Mesendoderm (in vitro differentiated cells): ENCODE data around the gene SOCS6.

Source experiments
- DNase-seq: peaks from one replicate; pipeline ENCODE4 v3.0.0; 2013
- H2AK5ac ChIP-seq: 2 replicates; pipeline ENCODE4 v1.6.1; 2013; ENCODE audit warnings: low read length, inconsistent platforms
- H2BK120ac ChIP-seq: 2 replicates; pipeline ENCODE4 v1.6.1; 2013; ENCODE audit warnings: low read depth, mild to moderate bottlenecking, low read length, moderate library complexity, mixed read lengths
- H2BK15ac ChIP-seq: replicated peaks from 2 replicates; pipeline ENCODE4 v1.6.1; 2013; ENCODE audit warnings: low read depth, mild to moderate bottlenecking, moderate library complexity
- H2BK5ac ChIP-seq: 2 replicates; pipeline ENCODE4 v1.6.1; 2013; ENCODE audit warnings: low read length, inconsistent platforms
- H3K18ac ChIP-seq: 2 replicates; pipeline ENCODE4 v1.6.1; 2013; ENCODE audit warnings: mild to moderate bottlenecking, low read length, mixed read lengths
- H3K23ac ChIP-seq: one replicate; pipeline ENCODE4 v1.6.1; 2013; ENCODE audit warnings: low read length
- H3K27ac ChIP-seq: 2 replicates; pipeline ENCODE4 v1.5.1; 2013; ENCODE audit warnings: low read depth, mild to moderate bottlenecking, inconsistent platforms, low read length, moderate library complexity
- H3K27me3 ChIP-seq: 2 replicates; pipeline ENCODE4 v1.6.1; 2013; ENCODE audit warnings: low read length, control low read depth, mild to moderate bottlenecking, inconsistent platforms; ENCODE audit not compliant: insufficient read depth, poor library complexity
- H3K36me3 ChIP-seq: 2 replicates; pipeline ENCODE4 v1.6.1; 2013; ENCODE audit warnings: low read length, inconsistent platforms; ENCODE audit not compliant: control insufficient read depth, insufficient read depth
- H3K4ac ChIP-seq: one replicate; pipeline ENCODE4 v1.6.1; 2013; ENCODE audit warnings: low read depth, mild to moderate bottlenecking, low read length, moderate library complexity
- H3K4me1 ChIP-seq: 2 replicates; pipeline ENCODE4 v1.6.1; 2013; ENCODE audit warnings: low read depth, low read length, inconsistent platforms; ENCODE audit not compliant: control insufficient read depth
- H3K4me2 ChIP-seq: 2 replicates; pipeline ENCODE4 v1.6.1; 2013; ENCODE audit warnings: low read length
- H3K4me3 ChIP-seq: 2 replicates; pipeline ENCODE4 v1.5.1; 2013; ENCODE audit warnings: mild to moderate bottlenecking, low read length
- H3K56ac ChIP-seq: one replicate; pipeline ENCODE4 v1.6.1; 2013; ENCODE audit warnings: low read length
- H3K79me1 ChIP-seq: 2 replicates; pipeline ENCODE4 v1.6.1; 2013; ENCODE audit warnings: low read length, inconsistent platforms
- H3K79me2 ChIP-seq: 2 replicates; pipeline ENCODE4 v1.6.1; 2013; ENCODE audit warnings: mild to moderate bottlenecking, low read length; ENCODE audit not compliant: control insufficient read depth, insufficient read depth
- H3K9ac ChIP-seq: 2 replicates; pipeline ENCODE4 v1.6.1; 2013; ENCODE audit warnings: low read length, inconsistent platforms
- H4K5ac ChIP-seq: one replicate; pipeline ENCODE4 v1.6.1; 2013; ENCODE audit warnings: low read length
- H4K8ac ChIP-seq: one replicate; pipeline ENCODE4 v1.6.1; 2013; ENCODE audit warnings: low read depth, mild to moderate bottlenecking, control low read depth, low read length, moderate library complexity
- WGBS: extraction: QIAGEN DNeasy Blood & Tissue Kit; methylation state at CpG from one replicate; pipeline ENCODE4 v1.1.7; 2013; ENCODE audit warnings: low lambda C conversion rate, missing lambda C conversion rate; ENCODE audit not compliant: insufficient coverage; ENCODE audit errors: extremely low coverage; 5-methylcytosine and 5-hydroxymethylcytosine counted together

SOCS6 gene

GRCh38 chr18:70328169-70328568 lies 39.3 kb downstream of the SOCS6 start:
- no CpG with 5 or more reads among the region's 4 CpGs for whole genome bisulfite sequencing
- Histone ChIP-seq H2AK5ac (no peak overlapping the region), H2BK5ac (no peak overlapping the region), H3K18ac (no peak overlapping the region), H3K4me2 (no peak overlapping the region), H3K27me3 (no peaks in the 10 kb centered on the region), H3K27ac (no peak overlapping the region), H4K5ac (no peak overlapping the region), H2BK120ac (no peak overlapping the region), H3K4ac (no peak overlapping the region), H3K4me3 (no peak overlapping the region), H3K36me3 (peaks cover 4% of the 10 kb centered on the region), H3K9ac (no peak overlapping the region), H3K56ac (no peak overlapping the region), H3K4me1 (no peaks in the 10 kb centered on the region), H3K23ac (no peak overlapping the region), H3K79me1 (peaks cover 12% of the 10 kb centered on the region), H3K79me2 (peaks cover 7% of the 10 kb centered on the region), H2BK15ac (no peak overlapping the region), H4K8ac (no peak overlapping the region)
- DNase-seq = no peak

GRCh38 chr18:70329071-70329470 lies 40.2 kb downstream of the SOCS6 start:
- H3K27ac ChIP-seq = no peak overlapping the region
- no CpG with 5 or more reads among the region's 2 CpGs for WGBS
- no peaks in the 10 kb centered on the region for H3K4me1 ChIP-seq
- no peak overlapping the region for H2BK5ac ChIP-seq
- H3K23ac ChIP-seq = no peak overlapping the region
- no peak for DNase-seq
- H3K4me2 ChIP-seq = no peak overlapping the region
- no peak overlapping the region for H2BK120ac ChIP-seq
- no peak overlapping the region for H3K9ac ChIP-seq
- no peaks in the 10 kb centered on the region for H3K27me3 ChIP-seq
- H3K79me1 ChIP-seq = peaks cover 10% of the 10 kb centered on the region
- no peak overlapping the region for H3K4ac ChIP-seq
- H3K18ac ChIP-seq = no peak overlapping the region
- no peak overlapping the region for H4K5ac ChIP-seq
- no peak overlapping the region for H3K56ac ChIP-seq
- no peak overlapping the region for H3K4me3 ChIP-seq
- H3K36me3 ChIP-seq = peaks cover 4% of the 10 kb centered on the region
- H4K8ac ChIP-seq = no peak overlapping the region
- H2AK5ac ChIP-seq = no peak overlapping the region
- no peak overlapping the region for H2BK15ac ChIP-seq
- peaks cover 5% of the 10 kb centered on the region for H3K79me2 ChIP-seq

- Histone ChIP-seq H3K4me1 (no peaks in the 10 kb centered on the region), H3K9ac (no peak overlapping the region), H3K36me3 (peaks cover under 1% of the 10 kb centered on the region), H3K4me3 (no peak overlapping the region), H3K4ac (no peak overlapping the region), H4K5ac (no peak overlapping the region), H2BK15ac (no peak overlapping the region), H3K18ac (no peak overlapping the region), H3K56ac (no peak overlapping the region), H3K27ac (no peak overlapping the region), H2BK120ac (no peak overlapping the region), H3K4me2 (no peak overlapping the region), H3K79me2 (no peaks in the 10 kb centered on the region), H3K27me3 (no peaks in the 10 kb centered on the region), H3K23ac (no peak overlapping the region), H2BK5ac (no peak overlapping the region), H3K79me1 (peaks cover 1% of the 10 kb centered on the region), H4K8ac (no peak overlapping the region), H2AK5ac (no peak overlapping the region)
- no peak for DNase-seq
- WGBS = no CpG with 5 or more reads among the region's 6 CpGs
These were observed 42.0 kb downstream of the SOCS6 start for GRCh38 chr18:70330887-70331286.

- H4K5ac ChIP-seq = no peak overlapping the region
- DNase-seq = no peak
- no peaks in the 10 kb centered on the region for H3K79me2 ChIP-seq
- no peak overlapping the region for H3K27ac ChIP-seq
- H2BK120ac ChIP-seq = no peak overlapping the region
- no peak overlapping the region for H3K4me2 ChIP-seq
- H3K23ac ChIP-seq = no peak overlapping the region
- no peak overlapping the region for H3K56ac ChIP-seq
- no peak overlapping the region for H3K4me3 ChIP-seq
- H2AK5ac ChIP-seq = no peak overlapping the region
- no peaks in the 10 kb centered on the region for H3K36me3 ChIP-seq
- peak overlapping the region; percentile 23 for H3K18ac ChIP-seq
- no peak overlapping the region for H2BK5ac ChIP-seq
- no peak overlapping the region for H2BK15ac ChIP-seq
- no peak overlapping the region for H3K9ac ChIP-seq
- H3K27me3 ChIP-seq = no peaks in the 10 kb centered on the region
- no peaks in the 10 kb centered on the region for H3K79me1 ChIP-seq
- H3K4me1 ChIP-seq = no peaks in the 10 kb centered on the region
- no peak overlapping the region for H4K8ac ChIP-seq
- WGBS = no CpG with 5 or more reads among the region's 5 CpGs
- no peak overlapping the region for H3K4ac ChIP-seq
These were observed 42.7 kb downstream of the SOCS6 start for GRCh38 chr18:70331456-70332097.

- H4K8ac ChIP-seq = no peak overlapping the region
- H2BK5ac ChIP-seq = no peak overlapping the region
- no peak overlapping the region for H4K5ac ChIP-seq
- no peak overlapping the region for H3K27ac ChIP-seq
- H3K4me2 ChIP-seq = no peak overlapping the region
- no peak overlapping the region for H3K4me3 ChIP-seq
- H3K18ac ChIP-seq = no peak overlapping the region
- H2BK15ac ChIP-seq = no peak overlapping the region
- H3K36me3 ChIP-seq = no peaks in the 10 kb centered on the region
- no peaks in the 10 kb centered on the region for H3K79me2 ChIP-seq
- H2AK5ac ChIP-seq = no peak overlapping the region
- DNase-seq = no peak
- H3K56ac ChIP-seq = no peak overlapping the region
- no peaks in the 10 kb centered on the region for H3K27me3 ChIP-seq
- H3K79me1 ChIP-seq = no peaks in the 10 kb centered on the region
- no peak overlapping the region for H3K9ac ChIP-seq
- H2BK120ac ChIP-seq = no peak overlapping the region
- no peak overlapping the region for H3K23ac ChIP-seq
- no peaks in the 10 kb centered on the region for H3K4me1 ChIP-seq
- no CpG with 5 or more reads among the region's 1 CpG for WGBS
- H3K4ac ChIP-seq = no peak overlapping the region
These were observed 43.8 kb downstream of the SOCS6 start for GRCh38 chr18:70332694-70333093.

DNA sequence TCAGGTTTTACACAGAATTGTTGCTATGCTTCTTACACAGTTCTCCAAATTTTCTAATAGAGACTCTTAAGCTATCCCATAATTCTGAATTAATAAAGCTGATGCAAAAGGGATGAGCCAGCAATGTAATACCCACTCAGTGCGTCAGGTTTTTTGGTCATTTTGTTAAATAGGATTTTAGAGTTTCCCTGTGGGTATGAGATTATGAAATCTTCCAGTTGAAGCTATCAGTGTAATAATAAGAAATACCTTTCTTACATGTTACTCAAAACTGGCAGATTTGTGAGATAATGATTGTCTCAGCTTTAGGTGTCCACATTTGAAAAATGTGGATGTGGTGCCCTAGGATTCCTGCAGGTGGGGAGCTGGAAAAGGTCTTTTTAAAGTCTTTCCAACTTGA lies 44.5 kb downstream of the SOCS6 start:
- H3K27ac ChIP-seq = no peak overlapping the region
- no peak overlapping the region for H2AK5ac ChIP-seq
- no CpG with 5 or more reads among the region's 1 CpG for WGBS
- H3K4me3 ChIP-seq = no peak overlapping the region
- no peaks in the 10 kb centered on the region for H3K79me2 ChIP-seq
- H3K9ac ChIP-seq = no peak overlapping the region
- H3K18ac ChIP-seq = no peak overlapping the region
- H3K4me2 ChIP-seq = no peak overlapping the region
- H3K27me3 ChIP-seq = no peaks in the 10 kb centered on the region
- no peaks in the 10 kb centered on the region for H3K36me3 ChIP-seq
- no peak overlapping the region for H2BK5ac ChIP-seq
- H4K8ac ChIP-seq = no peak overlapping the region
- H2BK15ac ChIP-seq = no peak overlapping the region
- H3K23ac ChIP-seq = no peak overlapping the region
- no peak overlapping the region for H3K4ac ChIP-seq
- H3K4me1 ChIP-seq = no peaks in the 10 kb centered on the region
- no peaks in the 10 kb centered on the region for H3K79me1 ChIP-seq
- no peak overlapping the region for H4K5ac ChIP-seq
- no peak overlapping the region for H2BK120ac ChIP-seq
- no peak overlapping the region for H3K56ac ChIP-seq
- no peak for DNase-seq
